ENCODE measurements around the gene EGFR.

The EGFR gene

DNA sequence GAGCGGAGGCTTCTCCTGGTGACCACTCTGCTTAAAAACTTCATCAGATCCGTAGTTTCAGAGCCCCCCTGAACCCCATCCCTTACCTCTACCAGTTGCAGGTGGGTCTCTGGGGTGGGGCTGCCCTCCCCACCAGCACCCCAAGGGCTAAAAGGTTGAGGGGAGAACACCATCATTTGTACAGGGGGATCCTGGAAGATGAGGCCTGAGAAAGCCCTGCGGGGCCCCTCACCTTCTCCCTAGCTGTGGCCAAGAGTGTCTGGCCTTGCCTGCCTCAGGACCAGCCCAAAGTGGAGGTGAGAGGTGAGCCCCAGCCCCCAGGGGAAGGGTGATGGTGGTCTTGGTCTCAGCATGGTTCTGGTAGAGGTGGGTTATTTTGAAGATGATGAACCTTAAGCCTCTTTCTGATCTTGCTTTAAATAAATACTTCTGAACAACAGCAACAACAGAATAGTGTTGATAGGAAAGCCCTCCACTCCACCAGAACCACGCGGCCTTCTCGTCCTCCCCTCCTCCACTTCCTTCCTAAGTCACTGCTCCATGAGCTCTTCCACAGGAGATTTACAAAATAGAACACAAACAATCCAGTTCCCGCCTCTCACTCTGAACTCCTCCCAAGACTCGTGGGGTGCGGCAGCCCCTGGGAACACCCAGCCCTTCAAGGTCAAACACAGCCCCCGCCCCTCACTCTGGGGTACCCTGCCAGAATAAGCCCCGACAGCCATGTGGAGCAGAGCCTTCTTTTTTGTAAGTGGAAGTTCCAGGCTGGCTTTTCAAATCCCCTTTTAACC, 169.1 kb downstream of the EGFR start:
- Histone ChIP-seq H3K4me3 (ENCODE audit: low read depth in 1 of 2, low read length in 2 of 2) (no peak overlapping the region), H2AFZ (ENCODE audit: low read depth, low read length) (no peak overlapping the region), H3K36me3 (ENCODE audit: insufficient read depth, low read length) (no peaks in the 10 kb centered on the region), H3K79me2 (ENCODE audit: insufficient read depth, low read length) (no peaks in the 10 kb centered on the region), H3K4me2 (ENCODE audit: insufficient read depth, low read length) (no peak overlapping the region), H3K9ac (ENCODE audit: low read depth, low read length) (no peak overlapping the region), H3K27ac (ENCODE audit: low read length) (no peak overlapping the region), H3K9me3 (ENCODE audit: insufficient read depth, low read length, severe bottlenecking) (no peaks in the 10 kb centered on the region), H3K4me1 (ENCODE audit: insufficient read depth, low read length) (no peaks in the 10 kb centered on the region), H3K27me3 (ENCODE audit: insufficient read depth, low read length, poor library complexity) (no peaks in the 10 kb centered on the region), H4K20me1 (ENCODE audit: insufficient read depth, low read length) (0 out of 2 replicates have a peak, but pooled peaks cover 2% of the 10 kb centered on the region)
- TF ChIP-seq CTCF (IDR thresholded peaks at IDR 0.05; ENCODE audit: borderline replicate concordance, extremely low read depth, low read length, poor library complexity, severe bottlenecking) (no peak), EZH2 (IDR thresholded peaks at IDR 0.05; ENCODE audit: borderline replicate concordance, low read depth, low read length, severe bottlenecking) (no peak)
- DNase-seq, result no peak
- no peak for ATAC-seq (ENCODE audit: insufficient read depth, low read depth)

GRCh38 chr7:55188590-55189138, 169.8 kb downstream of the EGFR start:
- ATAC-seq (ENCODE audit: insufficient read depth, low read depth), result no peak
- H3K27me3 ChIP-seq (ENCODE audit: insufficient read depth, low read length, poor library complexity), result no peaks in the 10 kb centered on the region
- DNase-seq, result no peak
- no peak overlapping the region for H2AFZ ChIP-seq (ENCODE audit: low read depth, low read length)
- no peak overlapping the region for H3K27ac ChIP-seq (ENCODE audit: low read length)
- H3K36me3 ChIP-seq (ENCODE audit: insufficient read depth, low read length), result no peaks in the 10 kb centered on the region
- no peaks in the 10 kb centered on the region for H3K9me3 ChIP-seq (ENCODE audit: insufficient read depth, low read length, severe bottlenecking)
- no peaks in the 10 kb centered on the region for H3K79me2 ChIP-seq (ENCODE audit: insufficient read depth, low read length)
- no peak for TF ChIP-seq CTCF (IDR thresholded peaks at IDR 0.05; ENCODE audit: borderline replicate concordance, extremely low read depth, low read length, poor library complexity, severe bottlenecking)
- no peak for TF ChIP-seq EZH2 (IDR thresholded peaks at IDR 0.05; ENCODE audit: borderline replicate concordance, low read depth, low read length, severe bottlenecking)
- no peak overlapping the region for H3K9ac ChIP-seq (ENCODE audit: low read depth, low read length)
- no peaks in the 10 kb centered on the region for H3K4me1 ChIP-seq (ENCODE audit: insufficient read depth, low read length)
- H3K4me3 ChIP-seq (ENCODE audit: low read depth in 1 of 2, low read length in 2 of 2), result no peak overlapping the region
- no peak overlapping the region for H3K4me2 ChIP-seq (ENCODE audit: insufficient read depth, low read length)
- 0 out of 2 replicates have a peak, but pooled peaks cover 2% of the 10 kb centered on the region for H4K20me1 ChIP-seq (ENCODE audit: insufficient read depth, low read length)

DNA sequence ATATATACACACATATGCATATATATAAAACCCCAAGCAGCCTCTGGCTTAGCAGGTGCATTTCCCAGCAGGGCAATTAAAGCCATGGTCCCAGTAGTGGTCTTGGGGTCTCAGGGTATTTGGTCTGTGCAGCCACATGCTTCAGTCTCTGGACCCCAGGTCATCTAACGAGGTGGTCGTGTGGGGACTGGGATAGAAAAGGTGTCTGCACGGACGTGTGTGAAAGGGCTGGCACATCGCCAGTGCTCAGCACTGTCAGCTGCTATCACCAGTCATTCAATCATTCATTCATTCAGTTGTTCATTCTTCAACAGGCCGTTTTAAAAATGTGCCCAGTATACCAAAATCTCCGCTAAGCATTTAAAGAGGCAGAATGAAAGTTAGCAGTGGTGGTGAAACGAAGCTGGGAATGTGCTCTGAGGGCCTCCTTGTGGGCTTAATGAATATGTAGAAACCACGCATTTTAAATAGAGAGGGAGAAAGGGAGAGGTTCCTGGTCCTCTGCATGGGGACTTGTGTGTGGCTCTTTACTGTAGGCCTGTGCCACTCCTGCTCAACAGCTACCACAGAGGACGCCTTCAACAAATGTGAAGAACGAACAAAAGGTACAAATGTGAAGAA, 170.4 kb downstream of the EGFR start:
- no peak overlapping the region for H3K4me3 ChIP-seq (ENCODE audit: low read depth in 1 of 2, low read length in 2 of 2)
- no peaks in the 10 kb centered on the region for H3K4me1 ChIP-seq (ENCODE audit: insufficient read depth, low read length)
- no peaks in the 10 kb centered on the region for H3K36me3 ChIP-seq (ENCODE audit: insufficient read depth, low read length)
- ATAC-seq (ENCODE audit: insufficient read depth, low read depth) (no peak), DNase-seq (no peak)
- 0 out of 2 replicates have a peak, but pooled peaks cover 2% of the 10 kb centered on the region for H4K20me1 ChIP-seq (ENCODE audit: insufficient read depth, low read length)
- no peaks in the 10 kb centered on the region for H3K27me3 ChIP-seq (ENCODE audit: insufficient read depth, low read length, poor library complexity)
- no peaks in the 10 kb centered on the region for H3K79me2 ChIP-seq (ENCODE audit: insufficient read depth, low read length)
- no peak overlapping the region for H2AFZ ChIP-seq (ENCODE audit: low read depth, low read length)
- no peaks in the 10 kb centered on the region for H3K9me3 ChIP-seq (ENCODE audit: insufficient read depth, low read length, severe bottlenecking)
- TF ChIP-seq EZH2 (IDR thresholded peaks at IDR 0.05; ENCODE audit: borderline replicate concordance, low read depth, low read length, severe bottlenecking), result no peak
- TF ChIP-seq CTCF (IDR thresholded peaks at IDR 0.05; ENCODE audit: borderline replicate concordance, extremely low read depth, low read length, poor library complexity, severe bottlenecking), result no peak
- H3K27ac ChIP-seq (ENCODE audit: low read length), result no peak overlapping the region
- H3K4me2 ChIP-seq (ENCODE audit: insufficient read depth, low read length), result no peak overlapping the region
- no peak overlapping the region for H3K9ac ChIP-seq (ENCODE audit: low read depth, low read length)
